MM.1S (cell line): ENCODE results near the gene TNPO2.

Source experiments
- CTCF ChIP-seq: fragments of 300-600 bp; sonication (generic); IDR thresholded peaks from 2 replicates; pipeline ENCODE4 v1.5.1; 2016; ENCODE audit warnings: antibody characterized with exemption, low read length, mixed read lengths
- EZH2 ChIP-seq: fragments of 300-600 bp; sonication (generic); optimal IDR thresholded peaks from 2 replicates; pipeline ENCODE3; 2017; ENCODE audit warnings: low read depth, mild to moderate bottlenecking, antibody characterized with exemption, low read length, mixed read lengths

GRCh38 chr19:12694641-12695040 lies 29.1 kb downstream of the TNPO2 start:
- TF ChIP-seq CTCF (no peak), EZH2 (no peak)
